ENCODE measurements around the gene PKP2. TPM values are rescaled to one million over a fixed set of nuclear protein-coding genes. Genes with fewer than 3 reads are reported as not detected.

PKP2 gene
- total and polyA plus RNA-seq, 2 of the 13 experiments (the other 11 are each of a cell fraction or from before 2014, with no cell fraction given): 15.1 to 25.3 TPM

GRCh38 chr12:32841061-32841460, 55.5 kb downstream of the PKP2 start:
- ATAC-seq (no peak), FAIRE-seq (no peak), DNase-seq (ENCODE audit: low spot score) (no peak)
- Histone ChIP-seq H3K27ac (ENCODE audit: extremely low read length, insufficient read depth, low read length) (no peak overlapping the region), H2AFZ (ENCODE audit: low read length) (no peak overlapping the region), H3K4me2 (ENCODE audit: low read depth, low read length) (no peak overlapping the region), H3K36me3 (replicated peaks in 1 of 2; ENCODE audit: control insufficient read depth in 1 of 2, insufficient read depth in 2 of 2, low read length in 2 of 2) (peaks cover 15 to 42% of the 10 kb centered on the region in 2 experiments; a peak in 4 of 5 replicates), H4K20me1 (ENCODE audit: insufficient read depth, low read length) (no peaks in the 10 kb centered on the region), H3K4me3 (replicated peaks in 1 of 3; ENCODE audit: insufficient read depth in 1 of 3, low read depth in 2 of 3, low read length in 3 of 3) (no peak overlapping the region), H3K9ac (ENCODE audit: insufficient read depth, low read depth, low read length) (no peak overlapping the region), H3K79me2 (ENCODE audit: insufficient read depth, low read length) (no peaks in the 10 kb centered on the region), H3K9me3 (ENCODE audit: low read length) (no peaks in the 10 kb centered on the region), H3K27me3 (ENCODE audit: control insufficient read depth in 1 of 2, insufficient read depth in 2 of 2, low read length in 2 of 2) (no peaks in the 10 kb centered on the region), H3K4me1 (ENCODE audit: insufficient read depth, low read length) (peaks cover 10% of the 10 kb centered on the region)
- POLR2A ChIA-PET: no interaction called here
- CTCF ChIA-PET (ENCODE audit: low intra/inter-chr PET ratio, low total read pairs): no interaction called here
- no TSS peak for BruUV-seq (replicated peaks)
- TF ChIP-seq SYNCRIP (IDR thresholded peaks at IDR 0.05; ENCODE audit: insufficient read depth, low read depth, low read length): no peak
- no peak for TF ChIP-seq ZNF180 (CRISPR knock-in tag; IDR thresholded peaks at IDR 0.05; ENCODE audit: borderline replicate concordance, low read depth)
- no peak for TF ChIP-seq LCORL (IDR thresholded peaks at IDR 0.05)
- TF ChIP-seq LCORL (CRISPR knock-in tag; IDR thresholded peaks at IDR 0.05): no peak
- no peak for TF ChIP-seq PHF5A (CRISPR knock-in tag; IDR thresholded peaks at IDR 0.05; ENCODE audit: low read depth, unreplicated experiment)
- TF ChIP-seq ZFP36L1 (CRISPR knock-in tag; IDR thresholded peaks at IDR 0.05): no peak
- TF ChIP-seq PRDM15 (CRISPR knock-in tag; IDR thresholded peaks at IDR 0.05): no peak
- TF ChIP-seq CSRNP1 (CRISPR knock-in tag; IDR thresholded peaks at IDR 0.05): no peak
- no peak for TF ChIP-seq ZSCAN30 (CRISPR knock-in tag; IDR thresholded peaks at IDR 0.05)
- TF ChIP-seq ZNF709 (CRISPR knock-in tag; IDR thresholded peaks at IDR 0.05): no peak
- in situ Hi-C loops (cut with HindIII; ENCODE audit: extremely low pct_ligation_motif_present, low pct_unique_long_range_greater_than_20kb) (no loop called here), intact Hi-C loops (cut with micrococcal nuclease; ENCODE audit: unreplicated experiment) (no loop called here)
- WGBS (ENCODE audit: low lambda C conversion rate): 94% methylated on average over 4 of the region's 4 CpGs
